ENCODE results near the gene ZNF519. TPM values are rescaled to one million over a fixed set of nuclear protein-coding genes. Genes with fewer than 3 reads are reported as not detected.

Gene ZNF519
- total RNA-seq, 1 experiment from 2014 or later = 27.0 TPM

GRCh38 chr18:14053661-14054060 is 78.6 kb downstream of the ZNF519 start:
- Mint-ChIP-seq H3K27ac (ENCODE audit: unreplicated experiment) (no peak overlapping the region), H3K9me3 (ENCODE audit: low read depth, unreplicated experiment) (peaks cover 16% of the 10 kb centered on the region), H3K36me3 (ENCODE audit: insufficient read depth, unreplicated experiment) (no peaks in the 10 kb centered on the region), H3K27me3 (ENCODE audit: unreplicated experiment) (no peaks in the 10 kb centered on the region), H3K4me3 (ENCODE audit: low read depth, unreplicated experiment) (no peak overlapping the region), H3K4me1 (ENCODE audit: low read depth, unreplicated experiment) (no peaks in the 10 kb centered on the region)
- intact Hi-C loops (cut with micrococcal nuclease; ENCODE audit: unreplicated experiment) = no loop called here
- CTCF ChIA-PET = no interaction called here
- no peak for DNase-seq
- BruUV-seq (replicated peaks) = no TSS peak
- no peak for TF ChIP-seq CTCF (IDR thresholded peaks at IDR 0.05; ENCODE audit: unreplicated experiment)

Other genes with a start within 250 kb of the ZNF519 start
- gene MC2R, start 216.9 kb downstream of the ZNF519 start, total RNA-seq (2022) = not detected in 2 replicates

All from Calu3 (cell line).